ENCODE data around the gene KRT71. TPM values are rescaled to one million over a fixed set of nuclear protein-coding genes. Genes with fewer than 3 reads are reported as not detected.

Gene KRT71
- total RNA-seq, 1 donor from 2014 or later: not detected

DNA sequence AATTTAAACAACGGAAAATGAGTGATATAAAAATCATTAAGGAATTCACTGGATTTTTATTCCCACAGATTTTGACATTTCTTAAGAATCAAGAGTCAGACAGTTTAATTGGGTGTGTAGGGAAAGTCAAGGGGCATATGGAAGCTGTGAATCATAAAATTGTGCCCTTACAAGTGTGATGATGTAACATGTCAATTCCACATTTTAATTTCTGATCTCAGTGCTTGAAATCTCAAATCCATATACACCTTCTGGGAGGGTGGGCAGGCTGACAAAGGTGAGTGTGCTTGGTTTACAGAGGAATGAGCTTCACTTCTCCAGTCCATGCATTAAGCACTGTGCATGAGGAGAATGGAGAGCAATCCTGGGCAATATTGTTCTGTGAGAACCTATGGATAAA is 58.8 kb downstream of the KRT71 start:
- no peaks in the 10 kb centered on the region for H3K9me3 Mint-ChIP-seq
- intact Hi-C loops (cut with micrococcal nuclease): no loop called here
- peaks cover 9% of the 10 kb centered on the region for H3K27me3 Mint-ChIP-seq (ENCODE audit: low read depth)

More for the DNA sequence above, 58.8 kb downstream of the KRT71 start:
- no peaks in the 10 kb centered on the region for H3K4me1 Mint-ChIP-seq (ENCODE audit: low read depth)
- H3K4me3 Mint-ChIP-seq (ENCODE audit: low read depth): no peak overlapping the region
- no peaks in the 10 kb centered on the region for H3K36me3 Mint-ChIP-seq (ENCODE audit: low read depth)
- no peak overlapping the region for H3K27ac Mint-ChIP-seq
- DNase-seq (ENCODE audit: low spot score): no peak

Other genes with a start within 250 kb of the KRT71 start
- not detected in 2 replicates for gene KRT83, start 231.7 kb downstream of the KRT71 start, total RNA-seq
- gene KRT85, start 185.7 kb downstream of the KRT71 start, total RNA-seq: not detected in 2 replicates
- gene KRT84, start 167.5 kb downstream of the KRT71 start, total RNA-seq: not detected in 2 replicates
- not detected in 2 replicates for gene KRT82, start 146.8 kb downstream of the KRT71 start, total RNA-seq
- not detected in 2 replicates for gene KRT75, start 118.8 kb downstream of the KRT71 start, total RNA-seq
- not detected in 2 replicates for gene KRT6B, start 101.0 kb downstream of the KRT71 start, total RNA-seq
- not detected in 2 replicates for gene KRT6C, start 79.3 kb downstream of the KRT71 start, total RNA-seq
- not detected in 2 replicates for gene KRT6A, start 59.9 kb downstream of the KRT71 start, total RNA-seq
- not detected in 2 replicates for gene KRT5, start 32.8 kb downstream of the KRT71 start, total RNA-seq
- not detected in 2 replicates for gene KRT74, start 20.7 kb upstream of the KRT71 start, total RNA-seq
- gene KRT72, start 48.3 kb upstream of the KRT71 start, total RNA-seq: not detected in 2 replicates
- not detected in 2 replicates for gene KRT73, start 65.4 kb upstream of the KRT71 start, total RNA-seq
- gene KRT2, start 99.1 kb upstream of the KRT71 start, total RNA-seq: not detected in 2 replicates
- 3.0 and 3.4 TPM in 2 replicates for gene KRT1, start 127.3 kb upstream of the KRT71 start, total RNA-seq
- not detected in 2 replicates for gene KRT77, start 150.4 kb upstream of the KRT71 start, total RNA-seq
- gene KRT76, start 224.2 kb upstream of the KRT71 start, total RNA-seq: not detected in 2 replicates
- gene KRT3, start 243.0 kb upstream of the KRT71 start, total RNA-seq: not detected in 2 replicates